Epithelial cell of esophagus (primary cell): Measurements from ENCODE around the gene DNAH8.

Experiments
- DNase-seq: peaks from one replicate; pipeline ENCODE4 v3.0.0; 2010; ENCODE audit warnings: low read depth
- H3K4me3 ChIP-seq: 2 replicates; pipeline ENCODE4 v1.5.1; 2011; ENCODE audit warnings: mild to moderate bottlenecking, low read length, control low read depth
- TF ChIP-seq, protein P1 (sequence below): IDR thresholded peaks from 2 replicates; pipeline ENCODE4 v1.5.1; 2011; ENCODE audit warnings: low read depth, mild to moderate bottlenecking, low read length, control low read depth, inconsistent platforms; ENCODE audit not compliant: insufficient read depth; ENCODE audit errors: missing control alignments

The DNAH8 gene

DNA sequence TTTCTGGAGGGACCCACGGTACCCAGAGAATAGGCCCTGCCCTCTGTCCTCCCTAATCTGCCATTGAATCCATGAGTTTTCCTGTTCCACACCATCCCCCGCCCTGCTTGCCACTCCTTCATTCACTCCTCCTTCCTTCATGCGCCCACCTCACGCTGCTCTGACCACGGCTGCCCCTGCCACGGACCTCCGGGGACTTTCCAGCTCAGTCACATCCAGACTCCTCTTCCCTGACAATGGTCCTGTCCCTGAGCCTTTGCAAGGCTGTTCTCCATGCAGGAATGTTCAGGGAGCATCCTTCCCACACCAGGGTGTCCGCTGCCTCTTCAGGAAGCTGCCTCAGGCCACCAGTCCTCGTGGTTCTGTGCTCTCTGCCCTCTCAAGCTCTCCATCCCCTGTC, 359.4 kb downstream of the DNAH8 start:
- no peak for DNase-seq
- TF ChIP-seq, protein P1, sequence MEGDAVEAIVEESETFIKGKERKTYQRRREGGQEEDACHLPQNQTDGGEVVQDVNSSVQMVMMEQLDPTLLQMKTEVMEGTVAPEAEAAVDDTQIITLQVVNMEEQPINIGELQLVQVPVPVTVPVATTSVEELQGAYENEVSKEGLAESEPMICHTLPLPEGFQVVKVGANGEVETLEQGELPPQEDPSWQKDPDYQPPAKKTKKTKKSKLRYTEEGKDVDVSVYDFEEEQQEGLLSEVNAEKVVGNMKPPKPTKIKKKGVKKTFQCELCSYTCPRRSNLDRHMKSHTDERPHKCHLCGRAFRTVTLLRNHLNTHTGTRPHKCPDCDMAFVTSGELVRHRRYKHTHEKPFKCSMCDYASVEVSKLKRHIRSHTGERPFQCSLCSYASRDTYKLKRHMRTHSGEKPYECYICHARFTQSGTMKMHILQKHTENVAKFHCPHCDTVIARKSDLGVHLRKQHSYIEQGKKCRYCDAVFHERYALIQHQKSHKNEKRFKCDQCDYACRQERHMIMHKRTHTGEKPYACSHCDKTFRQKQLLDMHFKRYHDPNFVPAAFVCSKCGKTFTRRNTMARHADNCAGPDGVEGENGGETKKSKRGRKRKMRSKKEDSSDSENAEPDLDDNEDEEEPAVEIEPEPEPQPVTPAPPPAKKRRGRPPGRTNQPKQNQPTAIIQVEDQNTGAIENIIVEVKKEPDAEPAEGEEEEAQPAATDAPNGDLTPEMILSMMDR: no peak
- no peak overlapping the region for H3K4me3 ChIP-seq

DNA sequence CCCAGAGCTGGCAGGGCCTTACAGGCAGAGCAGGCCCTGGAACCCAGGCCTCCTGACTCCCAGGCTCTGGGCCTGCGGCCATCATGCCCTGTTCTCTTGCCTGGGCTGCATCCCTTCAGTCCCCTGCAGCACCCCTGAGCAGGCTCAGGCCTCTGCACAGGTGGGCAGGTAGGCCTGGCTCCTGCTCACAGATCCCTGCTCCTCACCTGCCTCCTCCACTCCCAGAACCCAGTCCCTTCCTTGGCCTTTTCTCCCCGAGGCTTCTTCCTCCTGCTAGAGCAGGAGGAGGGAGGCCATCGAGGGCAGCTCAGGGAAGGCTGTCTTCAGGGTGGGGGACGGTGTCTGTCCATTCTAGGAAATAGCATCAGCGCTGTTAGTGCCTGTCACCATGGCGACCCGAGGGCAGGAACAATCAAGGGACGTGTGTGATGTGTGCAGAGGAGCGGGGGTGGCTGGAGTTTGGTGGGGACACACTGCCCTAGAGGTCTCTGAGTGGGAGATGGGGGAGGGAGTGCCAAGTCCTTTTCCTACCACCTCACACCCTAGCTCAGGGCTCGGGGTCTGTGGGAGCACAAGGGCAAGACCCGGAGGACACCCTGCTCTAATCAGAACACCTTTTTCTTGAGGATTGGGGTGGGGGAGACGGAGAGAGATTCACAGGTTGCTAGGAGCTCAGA, 360.0 kb downstream of the DNAH8 start:
- H3K4me3 ChIP-seq: no peak overlapping the region
- DNase-seq: no peak
- TF ChIP-seq, protein P1: no peak

GRCh38 chr6:39075807-39076622, 360.9 kb downstream of the DNAH8 start:
- H3K4me3 ChIP-seq: no peak overlapping the region
- TF ChIP-seq, protein P1: no peak
- no peak for DNase-seq

GRCh38 chr6:39076623-39077535, 361.8 kb downstream of the DNAH8 start:
- DNase-seq: no peak
- H3K4me3 ChIP-seq: no peak overlapping the region
- TF ChIP-seq, protein P1: no peak

GRCh38 chr6:39077882-39078594, 362.9 kb downstream of the DNAH8 start:
- no peak for DNase-seq
- TF ChIP-seq, protein P1: no peak

DNA sequence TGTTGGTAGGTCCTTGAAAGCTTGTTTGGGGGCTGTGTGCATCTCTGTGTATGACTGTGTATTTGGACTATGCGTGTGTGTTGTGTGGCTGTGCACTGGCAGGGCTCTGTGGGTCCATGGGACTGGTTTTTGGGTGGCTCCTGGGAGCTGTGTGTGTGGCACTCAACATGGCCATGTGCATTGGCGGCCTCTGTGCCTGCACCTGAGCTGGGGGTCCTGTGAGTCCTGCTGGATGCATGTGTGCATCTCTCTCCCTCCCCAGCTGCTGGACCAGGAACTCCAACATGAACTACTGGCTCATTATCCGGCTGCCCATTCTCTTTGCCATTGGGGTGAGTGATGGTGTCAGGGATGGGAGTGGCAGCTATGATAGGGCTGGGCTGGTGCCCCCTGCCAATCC, 363.6 kb downstream of the DNAH8 start:
- no peak overlapping the region for H3K4me3 ChIP-seq
- DNase-seq: no peak
- TF ChIP-seq, protein P1: no peak

More at GRCh38 chr6:39077882-39078594, 362.9 kb downstream of the DNAH8 start:
- H3K4me3 ChIP-seq: no peak overlapping the region
